ENCODE data around the gene SLC6A8. TPM values are rescaled to one million over a fixed set of nuclear protein-coding genes. Genes with fewer than 3 reads are reported as not detected.
A peak's percentile ranks its signal among the peaks of the same experiment; 100 is the strongest.
"Not testable (repeated sequence)": the region's sequence is repeated elsewhere in the genome, so short reads cannot be mapped to it uniquely, and the experiment has no call there.

SLC6A8 gene
- total RNA-seq, 1 donor from 2014 or later = 5.9 TPM

DNA sequence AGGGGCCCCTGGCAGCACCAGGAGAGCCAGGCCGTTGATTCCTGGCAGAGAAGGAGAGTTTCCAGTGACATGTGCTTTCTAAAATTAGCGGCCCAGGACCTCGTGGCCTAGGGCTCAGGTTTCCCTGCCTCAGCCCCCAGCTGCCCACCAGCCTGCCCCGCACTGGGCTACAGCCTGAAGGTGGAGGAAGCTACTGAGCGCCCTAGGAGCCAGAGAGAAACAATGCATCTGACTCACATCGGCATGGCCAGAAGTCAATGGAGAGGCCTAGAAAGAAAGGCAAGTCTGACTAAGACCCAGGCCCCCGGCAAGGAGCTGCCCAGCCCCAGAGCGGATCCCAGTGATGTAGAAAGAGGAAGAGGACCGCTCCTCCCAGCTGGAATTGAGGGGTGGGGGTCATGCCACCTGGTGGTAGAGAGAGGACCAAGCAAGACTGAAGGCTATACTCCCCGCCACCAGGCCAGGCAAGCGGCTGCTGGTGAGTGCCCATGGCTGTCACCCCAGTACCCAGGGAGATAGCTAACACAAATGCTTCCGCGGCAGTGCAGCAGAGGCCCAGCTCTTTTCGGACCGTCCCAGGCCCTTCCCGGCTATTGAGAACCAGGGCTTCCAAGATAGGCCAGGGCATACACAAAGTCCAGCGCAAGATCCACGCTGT lies 17.8 kb downstream of the SLC6A8 start:
- H3K36me3 Mint-ChIP-seq (ENCODE audit: low read depth) = peaks cover 13% of the 10 kb centered on the region
- H3K4me1 Mint-ChIP-seq (ENCODE audit: low read depth); intact Hi-C loops (cut with micrococcal nuclease); H3K27ac Mint-ChIP-seq; H3K4me3 Mint-ChIP-seq; H3K9me3 Mint-ChIP-seq; DNase-seq (ENCODE audit: low spot score); H3K27me3 Mint-ChIP-seq (ENCODE audit: insufficient read depth): not testable (repeated sequence)

DNA sequence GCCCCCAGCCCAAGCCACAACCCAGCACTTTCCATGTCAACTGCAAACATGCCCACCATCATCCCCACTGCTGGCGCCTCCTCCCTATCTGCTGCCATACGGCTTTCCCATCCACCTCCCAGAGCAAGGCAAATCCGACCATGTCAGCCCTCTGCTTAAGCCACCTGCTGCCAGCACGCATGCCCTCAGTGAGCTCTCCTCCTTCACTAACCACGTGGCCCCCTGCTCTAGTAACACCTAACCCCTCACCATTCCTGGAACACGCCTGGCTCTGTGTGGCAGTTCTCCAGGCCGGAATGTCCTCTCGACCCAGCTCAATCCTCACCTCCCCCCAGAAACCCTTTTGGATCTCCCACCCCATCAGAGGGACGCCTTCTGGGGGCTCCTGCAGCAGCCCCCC lies 19.1 kb downstream of the SLC6A8 start:
- no peaks in the 10 kb centered on the region for H3K4me1 Mint-ChIP-seq (ENCODE audit: low read depth)
- no peaks in the 10 kb centered on the region for H3K9me3 Mint-ChIP-seq
- H3K27ac Mint-ChIP-seq = no peak overlapping the region
- no peak for DNase-seq (ENCODE audit: low spot score)
- no peaks in the 10 kb centered on the region for H3K27me3 Mint-ChIP-seq (ENCODE audit: insufficient read depth)
- no peak overlapping the region for H3K4me3 Mint-ChIP-seq
- H3K36me3 Mint-ChIP-seq (ENCODE audit: low read depth) = peaks cover 17% of the 10 kb centered on the region
- intact Hi-C loops (cut with micrococcal nuclease) = no loop called here

DNA sequence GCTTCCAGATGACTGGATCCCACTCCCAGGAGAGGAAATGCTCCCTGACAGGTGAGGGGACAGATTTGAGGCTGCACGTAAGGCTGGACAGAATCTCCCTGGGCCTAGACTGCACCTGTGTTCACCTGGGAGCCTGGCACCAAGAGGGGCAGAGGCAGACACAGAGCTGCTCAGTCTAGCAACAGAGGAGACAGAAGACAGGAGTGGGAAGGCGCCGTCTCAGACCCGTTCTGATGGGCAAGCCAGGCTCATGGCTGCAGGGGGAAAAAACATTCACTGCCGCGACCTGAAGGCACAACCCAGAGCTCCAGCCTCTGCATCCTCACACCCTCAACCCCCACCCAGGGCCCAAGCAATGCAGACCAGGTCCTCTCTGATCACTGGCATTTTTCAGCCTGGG lies 19.7 kb downstream of the SLC6A8 start:
- no peaks in the 10 kb centered on the region for H3K9me3 Mint-ChIP-seq
- peaks cover 17% of the 10 kb centered on the region for H3K36me3 Mint-ChIP-seq (ENCODE audit: low read depth)
- H3K27ac Mint-ChIP-seq = no peak overlapping the region
- H3K4me3 Mint-ChIP-seq = no peak overlapping the region
- H3K4me1 Mint-ChIP-seq (ENCODE audit: low read depth) = no peaks in the 10 kb centered on the region
- intact Hi-C loops (cut with micrococcal nuclease) = no loop called here
- no peak for DNase-seq (ENCODE audit: low spot score)
- H3K27me3 Mint-ChIP-seq (ENCODE audit: insufficient read depth) = no peaks in the 10 kb centered on the region

DNA sequence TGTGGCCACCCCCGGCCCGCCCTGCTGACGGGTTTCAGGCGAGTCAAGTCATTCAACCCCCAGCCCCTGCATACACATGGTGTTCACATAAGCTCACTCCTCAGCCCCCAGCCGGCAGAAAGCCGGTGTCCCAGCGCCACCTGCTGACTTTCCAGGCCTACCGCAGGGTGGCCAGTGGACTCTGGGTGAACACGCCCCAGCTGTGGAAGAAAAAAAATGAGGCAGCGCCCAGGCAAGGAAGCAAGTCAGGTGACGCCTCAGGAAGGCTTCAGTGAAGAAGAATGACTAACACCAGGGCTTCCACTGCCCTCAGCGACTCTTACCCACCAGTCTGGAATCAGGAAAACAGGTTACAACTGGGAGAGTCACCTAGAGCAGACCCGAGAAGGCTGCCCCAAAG lies 20.7 kb downstream of the SLC6A8 start:
- Mint-ChIP-seq H3K4me1 (ENCODE audit: low read depth) (no peaks in the 10 kb centered on the region), H3K27me3 (ENCODE audit: insufficient read depth) (no peaks in the 10 kb centered on the region), H3K27ac (no peak overlapping the region), H3K9me3 (no peaks in the 10 kb centered on the region), H3K36me3 (ENCODE audit: low read depth) (peaks cover 19% of the 10 kb centered on the region), H3K4me3 (no peak overlapping the region)
- peak; percentile 28 for DNase-seq (ENCODE audit: low spot score)
- intact Hi-C loops (cut with micrococcal nuclease) = no loop called here

DNA sequence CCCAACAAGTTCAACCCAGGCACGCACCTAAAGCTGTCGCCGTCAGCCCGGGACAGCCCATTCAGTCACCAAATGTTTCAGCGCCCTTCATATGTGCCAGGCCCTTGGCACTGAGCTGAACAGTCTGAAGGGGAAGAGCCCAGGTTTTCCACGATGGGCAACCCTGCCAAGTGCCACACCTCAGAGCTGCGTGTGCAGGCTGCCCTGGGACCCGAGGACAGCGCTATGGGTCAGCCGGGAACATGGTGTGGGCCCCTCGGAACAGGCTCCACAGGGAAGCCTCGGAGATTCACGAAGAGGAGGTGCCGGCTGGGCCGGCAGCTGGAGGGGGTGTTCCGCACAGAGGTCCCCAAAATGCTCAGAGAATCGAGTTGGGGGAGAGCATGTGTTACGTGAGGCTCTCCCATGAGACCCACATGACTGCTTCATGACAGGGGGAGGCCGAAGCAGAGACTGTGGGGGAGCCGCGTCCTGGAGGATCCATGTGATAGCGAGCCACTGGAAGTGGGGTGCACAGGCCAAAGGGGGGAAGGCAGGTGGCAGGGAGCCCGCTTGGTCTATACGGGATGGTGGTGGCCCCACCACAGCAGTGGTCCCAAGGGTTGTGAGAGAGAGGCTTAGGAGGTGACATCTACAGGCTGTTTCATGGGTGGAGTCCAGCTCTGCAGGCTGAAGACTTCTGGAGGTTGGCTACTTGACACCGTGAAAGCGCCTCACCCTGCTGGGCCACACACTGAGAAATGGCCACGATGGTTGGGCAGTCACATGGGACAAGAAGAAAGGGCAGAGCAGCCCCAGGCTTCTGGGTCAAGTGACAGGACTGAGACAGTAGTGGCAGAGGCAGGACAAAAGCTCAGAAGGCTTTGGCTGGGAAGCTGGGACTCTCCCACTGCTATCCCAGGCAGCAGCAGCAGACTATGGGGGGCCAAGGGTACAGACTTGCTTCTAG lies 22.3 kb downstream of the SLC6A8 start:
- H3K9me3 Mint-ChIP-seq = no peaks in the 10 kb centered on the region
- no peak overlapping the region for H3K27ac Mint-ChIP-seq
- peaks cover 24% of the 10 kb centered on the region for H3K36me3 Mint-ChIP-seq (ENCODE audit: low read depth)
- no peaks in the 10 kb centered on the region for H3K4me1 Mint-ChIP-seq (ENCODE audit: low read depth)
- no peak overlapping the region for H3K4me3 Mint-ChIP-seq
- no peak for DNase-seq (ENCODE audit: low spot score)
- H3K27me3 Mint-ChIP-seq (ENCODE audit: insufficient read depth) = no peaks in the 10 kb centered on the region
- intact Hi-C loops (cut with micrococcal nuclease) = no loop called here

DNA sequence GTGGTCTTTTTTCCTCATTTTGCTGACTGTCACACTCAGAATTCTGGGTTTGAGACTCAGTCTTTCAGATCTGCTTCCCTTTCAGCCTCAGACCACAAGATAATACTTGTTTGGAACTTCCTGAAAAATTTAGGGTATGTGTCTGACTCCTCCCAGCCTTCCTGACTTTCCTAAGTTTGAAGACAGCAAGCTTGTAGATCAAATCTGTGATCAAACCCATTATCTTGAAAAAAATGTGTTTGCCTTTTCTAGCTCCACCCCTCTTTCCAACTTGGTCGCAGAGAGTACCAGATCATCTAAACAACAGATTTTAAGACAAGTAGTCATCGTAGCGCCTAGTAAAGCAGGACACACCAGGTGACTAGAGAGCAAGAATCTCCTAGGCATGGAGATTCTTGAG lies 26.5 kb downstream of the SLC6A8 start:
- H3K27ac Mint-ChIP-seq = no peak overlapping the region
- intact Hi-C loops (cut with micrococcal nuclease) = no loop called here
- H3K27me3 Mint-ChIP-seq (ENCODE audit: insufficient read depth) = no peaks in the 10 kb centered on the region
- H3K4me1 Mint-ChIP-seq (ENCODE audit: low read depth) = no peaks in the 10 kb centered on the region
- DNase-seq (ENCODE audit: low spot score) = no peak
- peaks cover 25% of the 10 kb centered on the region for H3K36me3 Mint-ChIP-seq (ENCODE audit: low read depth)
- H3K4me3 Mint-ChIP-seq = no peak overlapping the region
- H3K9me3 Mint-ChIP-seq = no peaks in the 10 kb centered on the region

DNA sequence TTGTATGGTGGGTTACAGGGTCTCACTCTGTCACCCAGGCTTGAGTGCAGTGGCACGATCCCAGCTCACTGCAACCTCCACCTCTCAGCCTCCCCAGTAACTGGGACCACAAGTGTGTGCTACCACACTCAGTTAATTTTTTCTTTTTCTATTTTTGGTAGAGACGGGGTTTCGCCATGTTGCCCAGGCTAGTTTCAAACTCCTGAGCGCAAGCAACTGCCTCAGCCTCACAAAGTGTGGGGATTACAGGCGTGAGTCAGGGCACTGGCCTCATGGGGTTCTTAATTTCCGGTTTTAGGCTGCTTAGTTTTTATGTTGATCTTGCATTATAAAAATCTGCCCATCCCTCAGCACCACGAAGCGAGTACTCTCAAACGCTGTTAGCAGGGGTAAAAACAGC lies 29.7 kb downstream of the SLC6A8 start:
- Mint-ChIP-seq H3K27me3 (ENCODE audit: insufficient read depth) (no peaks in the 10 kb centered on the region), H3K9me3 (no peaks in the 10 kb centered on the region), H3K4me3 (no peak overlapping the region), H3K36me3 (ENCODE audit: low read depth) (peaks cover 23% of the 10 kb centered on the region), H3K4me1 (ENCODE audit: low read depth) (peaks cover 6% of the 10 kb centered on the region), H3K27ac (no peak overlapping the region)
- intact Hi-C loops (cut with micrococcal nuclease) = no loop called here
- DNase-seq (ENCODE audit: low spot score) = no peak

DNA sequence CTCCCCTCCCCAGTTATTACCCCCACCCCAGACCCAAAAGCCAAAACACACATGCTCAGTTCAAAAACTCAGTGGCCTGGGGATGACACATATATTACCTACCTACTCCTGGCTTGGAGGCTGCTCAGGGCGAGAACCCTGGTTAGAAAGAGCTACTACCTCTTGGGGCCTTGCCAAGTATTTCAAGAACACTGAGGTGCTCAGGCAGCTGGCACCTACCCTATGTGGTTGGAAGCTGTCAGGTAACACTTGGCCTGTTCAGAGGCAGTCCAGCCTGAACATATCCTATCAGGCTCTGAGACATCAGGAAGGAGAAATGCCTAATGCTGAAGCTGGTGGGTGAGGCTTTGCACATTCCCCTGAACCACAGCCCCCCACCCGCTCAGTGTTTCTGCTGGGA lies 31.5 kb downstream of the SLC6A8 start:
- H3K4me3 Mint-ChIP-seq = no peak overlapping the region
- no peaks in the 10 kb centered on the region for H3K27me3 Mint-ChIP-seq (ENCODE audit: insufficient read depth)
- H3K4me1 Mint-ChIP-seq (ENCODE audit: low read depth) = peaks cover 12% of the 10 kb centered on the region
- no peaks in the 10 kb centered on the region for H3K9me3 Mint-ChIP-seq
- intact Hi-C loops (cut with micrococcal nuclease) = no loop called here
- H3K27ac Mint-ChIP-seq = no peak overlapping the region
- H3K36me3 Mint-ChIP-seq (ENCODE audit: low read depth) = peaks cover 21% of the 10 kb centered on the region
- no peak for DNase-seq (ENCODE audit: low spot score)

DNA sequence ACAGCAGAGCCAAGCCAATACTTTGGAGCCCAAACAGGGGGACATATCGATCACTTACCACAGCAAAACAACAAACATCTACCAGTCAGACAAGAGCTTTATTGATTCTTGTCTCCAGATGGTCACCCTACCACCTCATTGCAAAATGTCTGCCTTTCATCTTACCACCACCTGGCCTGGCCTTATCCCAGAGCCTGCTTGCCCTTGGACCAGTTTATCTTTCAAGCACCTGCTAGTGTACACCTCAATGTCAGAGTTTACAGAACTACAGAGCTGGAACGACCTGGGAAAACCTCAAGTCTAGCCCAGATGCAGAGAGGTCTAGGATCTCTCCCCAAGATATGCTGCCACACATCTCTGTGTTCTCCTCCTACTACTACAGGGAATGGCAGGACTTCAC lies 32.0 kb downstream of the SLC6A8 start:
- intact Hi-C loops (cut with micrococcal nuclease) = loop anchor here (10.0 kb wide), 1 partner anchor 675 kb away; the partner anchor contains the start of gene RPL10
- H3K9me3 Mint-ChIP-seq = no peaks in the 10 kb centered on the region
- H3K36me3 Mint-ChIP-seq (ENCODE audit: low read depth) = peaks cover 19% of the 10 kb centered on the region
- no peak overlapping the region for H3K27ac Mint-ChIP-seq
- peaks cover 12% of the 10 kb centered on the region for H3K4me1 Mint-ChIP-seq (ENCODE audit: low read depth)
- H3K4me3 Mint-ChIP-seq = no peak overlapping the region
- no peak for DNase-seq (ENCODE audit: low spot score)
- no peaks in the 10 kb centered on the region for H3K27me3 Mint-ChIP-seq (ENCODE audit: insufficient read depth)

DNA sequence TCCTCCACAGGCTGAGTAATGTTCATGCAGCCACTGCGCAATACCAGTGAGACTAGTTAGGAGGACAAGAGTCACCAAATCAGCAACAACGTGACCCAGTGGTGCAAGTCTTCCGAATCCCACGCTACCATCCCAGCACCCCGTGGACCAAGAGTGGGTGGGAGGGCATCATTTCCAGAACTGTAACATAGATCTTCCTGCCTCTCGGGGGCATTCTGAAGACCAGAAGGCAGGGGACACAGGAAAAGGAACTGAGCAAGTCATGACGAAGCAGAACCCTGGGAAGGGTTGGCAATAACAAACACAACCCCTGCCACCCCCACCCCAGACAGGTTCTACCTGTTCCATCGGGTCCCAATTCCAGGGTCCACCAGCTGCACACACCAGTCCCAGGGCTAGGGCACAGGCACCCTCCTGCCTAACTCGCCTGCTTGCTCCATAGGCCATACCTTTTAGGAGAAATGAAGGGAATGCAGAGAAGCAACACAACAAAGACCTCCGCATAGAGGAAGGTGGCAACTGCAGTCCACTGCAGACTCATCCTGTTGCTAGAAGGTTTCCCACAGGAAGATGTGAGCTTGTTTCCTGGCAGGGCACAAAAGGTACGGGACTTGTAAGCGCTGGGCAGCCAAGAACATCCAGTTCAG lies 35.1 kb downstream of the SLC6A8 start:
- peak overlapping the region; percentile 76 for H3K27ac Mint-ChIP-seq
- H3K9me3 Mint-ChIP-seq = no peaks in the 10 kb centered on the region
- DNase-seq (ENCODE audit: low spot score) = no peak
- H3K4me3 Mint-ChIP-seq = peak overlapping the region; percentile 92
- H3K36me3 Mint-ChIP-seq (ENCODE audit: low read depth) = peaks cover 16% of the 10 kb centered on the region
- H3K27me3 Mint-ChIP-seq (ENCODE audit: insufficient read depth) = no peaks in the 10 kb centered on the region
- intact Hi-C loops (cut with micrococcal nuclease) = loop anchor here (10.0 kb wide), 1 partner anchor 672 kb away; the partner anchor contains the start of gene RPL10
- peaks cover 17% of the 10 kb centered on the region for H3K4me1 Mint-ChIP-seq (ENCODE audit: low read depth)

DNA sequence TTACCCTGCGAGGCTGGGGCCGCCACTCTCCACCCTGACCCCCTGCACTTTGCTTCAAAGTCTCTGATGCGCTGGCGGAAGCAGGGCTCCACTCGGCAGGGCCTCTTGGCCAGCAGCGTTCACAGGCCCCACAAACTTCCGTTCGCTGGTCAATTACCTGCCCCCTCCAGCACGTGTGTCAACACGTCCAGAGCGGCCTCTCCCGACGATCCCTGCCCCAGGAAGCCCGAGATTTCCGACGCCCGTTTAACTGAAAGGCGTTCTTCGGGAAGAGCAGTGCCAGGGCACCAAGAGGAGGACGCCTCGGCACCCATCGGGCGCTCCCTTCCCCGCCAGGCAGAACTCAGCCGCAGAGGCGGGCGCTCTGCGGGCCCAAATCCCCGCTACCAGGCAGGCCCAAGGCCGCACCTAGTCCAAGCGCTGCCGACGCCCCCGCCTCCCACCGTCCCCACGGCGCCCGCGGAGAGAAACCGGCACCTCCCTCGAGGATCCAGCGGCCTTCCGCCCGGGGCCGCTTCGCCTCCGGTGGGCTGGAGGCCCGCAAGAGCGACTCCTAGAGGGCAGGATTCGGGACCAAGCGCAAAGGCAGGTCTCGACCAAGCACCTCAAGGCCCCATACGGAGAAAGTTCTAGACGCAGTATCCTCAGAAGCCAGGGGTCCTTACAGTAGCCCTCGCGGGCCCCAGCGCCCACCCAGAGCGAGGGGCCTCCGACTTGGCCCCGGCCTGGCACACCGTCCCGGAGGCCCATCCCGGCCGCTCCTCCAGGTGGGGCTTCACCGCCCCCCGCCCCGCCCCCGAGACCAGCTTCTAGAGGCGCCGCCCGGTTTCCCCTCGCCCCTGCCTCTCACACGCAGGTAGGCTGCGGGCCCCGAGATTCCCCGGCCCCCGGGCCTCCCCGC lies 35.9 kb downstream of the SLC6A8 start:
- H3K4me3 Mint-ChIP-seq = peak overlapping the region; percentile 92
- H3K36me3 Mint-ChIP-seq (ENCODE audit: low read depth) = peaks cover 17% of the 10 kb centered on the region
- peaks cover 17% of the 10 kb centered on the region for H3K4me1 Mint-ChIP-seq (ENCODE audit: low read depth)
- H3K27me3 Mint-ChIP-seq (ENCODE audit: insufficient read depth) = no peaks in the 10 kb centered on the region
- intact Hi-C loops (cut with micrococcal nuclease) = loop anchor here (1.0 to 10.0 kb wide), 6 partner anchors 71 to 824 kb away; partner anchors contain the start of genes ARHGAP4, HCFC1, IDH3G and IKBKG
- DNase-seq (ENCODE audit: low spot score) = peak; percentile 32
- H3K9me3 Mint-ChIP-seq = no peaks in the 10 kb centered on the region
- peak overlapping the region; percentile 85 for H3K27ac Mint-ChIP-seq

Data from activated T-helper 1 cell treated with anti-CD3 and anti-CD28 coated beads, Interleukin-12 subunit alpha, Interleukin-12 subunit beta, Interleukin-2, Interleukin-4 antibody, amounts not matched to agents 30 ng/mL and 10 ng/mL and 1 ng/mL, durations not matched to agents 14 hours and 24 hours and 36 hours (primary cell).